Body of pancreas (tissue), 4 donors: ENCODE data around the gene LMAN2.

Source experiments
- POLR2A ChIP-seq, 3 donors: fragments of 450-650 bp; IDR thresholded peaks; one replicate each; pipeline ENCODE4 v1.6.1; 2016; ENCODE audit warnings: antibody characterized with exemption in 3 of 3, mild to moderate bottlenecking in 2 of 3
- TF ChIP-seq, protein P1 (sequence below), 7 experiments: fragments of 450-650 bp in 4 of 7; fragments of 200-600 bp in 3 of 7; sonication (generic) in 3 of 7; IDR thresholded peaks; one replicate each; pipeline ENCODE4 v1.5.1; 2016 to 2019; ENCODE audit warnings: antibody characterized with exemption in 7 of 7

- TF ChIP-seq, protein P1, sequence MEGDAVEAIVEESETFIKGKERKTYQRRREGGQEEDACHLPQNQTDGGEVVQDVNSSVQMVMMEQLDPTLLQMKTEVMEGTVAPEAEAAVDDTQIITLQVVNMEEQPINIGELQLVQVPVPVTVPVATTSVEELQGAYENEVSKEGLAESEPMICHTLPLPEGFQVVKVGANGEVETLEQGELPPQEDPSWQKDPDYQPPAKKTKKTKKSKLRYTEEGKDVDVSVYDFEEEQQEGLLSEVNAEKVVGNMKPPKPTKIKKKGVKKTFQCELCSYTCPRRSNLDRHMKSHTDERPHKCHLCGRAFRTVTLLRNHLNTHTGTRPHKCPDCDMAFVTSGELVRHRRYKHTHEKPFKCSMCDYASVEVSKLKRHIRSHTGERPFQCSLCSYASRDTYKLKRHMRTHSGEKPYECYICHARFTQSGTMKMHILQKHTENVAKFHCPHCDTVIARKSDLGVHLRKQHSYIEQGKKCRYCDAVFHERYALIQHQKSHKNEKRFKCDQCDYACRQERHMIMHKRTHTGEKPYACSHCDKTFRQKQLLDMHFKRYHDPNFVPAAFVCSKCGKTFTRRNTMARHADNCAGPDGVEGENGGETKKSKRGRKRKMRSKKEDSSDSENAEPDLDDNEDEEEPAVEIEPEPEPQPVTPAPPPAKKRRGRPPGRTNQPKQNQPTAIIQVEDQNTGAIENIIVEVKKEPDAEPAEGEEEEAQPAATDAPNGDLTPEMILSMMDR (IDR thresholded peaks at IDR 0.05), result no peak
- no peak for TF ChIP-seq POLR2A (IDR thresholded peaks at IDR 0.05)
Measured at GRCh38 chr5:177356746-177357145, 5.3 kb upstream of the LMAN2 start.
